Upper lobe of right lung (tissue), 1 donor: Measurements from ENCODE around the gene PAFAH1B1. TPM values are rescaled to one million over a fixed set of nuclear protein-coding genes. Genes with fewer than 3 reads are reported as not detected.

Source experiments
- ATAC-seq: fragments of 200-7000 bp; cut with Tn5 transposase; one replicate; pipeline ENCODE4 v1.9.1; 2020; ENCODE audit warnings: mild to moderate bottlenecking, moderate library complexity
- DNase-seq: peaks from one replicate; pipeline ENCODE4 v3.0.0-alpha.2; 2020
- H3K27ac ChIP-seq: fragments of 200-600 bp; one replicate; pipeline ENCODE4 v1.8.0; 2022
- H3K27me3 ChIP-seq: fragments of 200-600 bp; one replicate; pipeline ENCODE4 v1.8.0; 2022; ENCODE audit warnings: mild to moderate bottlenecking
- H3K36me3 ChIP-seq: fragments of 200-600 bp; one replicate; pipeline ENCODE4 v1.8.0; 2022
- H3K4me1 ChIP-seq: fragments of 200-600 bp; one replicate; pipeline ENCODE4 v1.8.0; 2022
- H3K4me3 ChIP-seq: fragments of 200-600 bp; one replicate; pipeline ENCODE4 v1.8.0; 2022; ENCODE audit warnings: mild to moderate bottlenecking
- H3K9me3 ChIP-seq: fragments of 200-600 bp; one replicate; pipeline ENCODE4 v1.8.0; 2022
- CTCF ChIP-seq: fragments of 200-600 bp; IDR thresholded peaks from one replicate; pipeline ENCODE4 v1.8.0; 2022; ENCODE audit warnings: antibody characterized with exemption
- intact Hi-C: fragments of 100-400 bp; cut with DNase I; formaldehyde crosslinking; loops from one replicate; pipeline ENCODE4 v1.11.0; 2022
- total RNA-seq: library from RNA; stranded (reverse); fragmentation: NEBNext Ultra II Directional; extraction: Animal tissue kit (Norgen Biotek cat#: 25700); gene quantifications from one replicate; pipeline ENCODE4 v1.2.1, GENCODE V29; 2021
- donor health status: DM: no; HTN: yes; CAD: no; lungs with severe emphysema.

Gene PAFAH1B1
- total RNA-seq, 1 donor from 2014 or later = 144 TPM

GRCh38 chr17:2680961-2681360, 87.5 kb downstream of the PAFAH1B1 start:
- no peaks in the 10 kb centered on the region for H3K27me3 ChIP-seq
- intact Hi-C loops = no loop called here
- ATAC-seq = no peak
- no peak for TF ChIP-seq CTCF
- H3K36me3 ChIP-seq = peaks cover 84% of the 10 kb centered on the region
- DNase-seq = no peak
- H3K4me1 ChIP-seq = peaks cover 4% of the 10 kb centered on the region
- no peaks in the 10 kb centered on the region for H3K9me3 ChIP-seq
- H3K4me3 ChIP-seq = no peak overlapping the region
- no peak overlapping the region for H3K27ac ChIP-seq

DNA sequence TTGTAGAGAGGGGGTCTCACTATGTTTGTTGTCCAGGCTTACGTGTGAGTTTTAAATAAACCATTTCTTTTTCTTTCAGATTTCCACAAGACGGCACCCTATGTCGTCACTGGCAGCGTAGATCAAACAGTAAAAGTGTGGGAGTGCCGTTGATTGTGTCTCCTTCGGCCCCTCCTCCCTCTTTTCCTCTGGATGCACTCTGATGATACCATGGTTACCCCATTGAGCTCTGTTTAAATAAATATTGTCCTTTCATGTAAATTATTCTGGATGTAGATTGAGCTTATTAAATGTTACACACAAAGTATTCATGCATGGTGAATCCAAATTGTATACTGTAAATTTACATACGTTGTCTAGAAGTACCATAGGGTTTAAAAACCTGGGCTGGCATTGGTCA, 88.2 kb downstream of the PAFAH1B1 start:
- peaks cover 77% of the 10 kb centered on the region for H3K36me3 ChIP-seq
- DNase-seq = no peak

GRCh38 chr17:2682176-2682938, 88.9 kb downstream of the PAFAH1B1 start:
- H3K27me3 ChIP-seq = no peaks in the 10 kb centered on the region
- no peak overlapping the region for H3K4me3 ChIP-seq
- no peak for TF ChIP-seq CTCF
- intact Hi-C loops = no loop called here
- DNase-seq = no peak
- H3K4me1 ChIP-seq = peaks cover 13% of the 10 kb centered on the region
- ATAC-seq = no peak
- H3K9me3 ChIP-seq = no peaks in the 10 kb centered on the region
- H3K27ac ChIP-seq = no peak overlapping the region
- peaks cover 70% of the 10 kb centered on the region for H3K36me3 ChIP-seq

More for the DNA sequence above, 88.2 kb downstream of the PAFAH1B1 start:
- Histone ChIP-seq H3K9me3 (no peaks in the 10 kb centered on the region), H3K27me3 (no peaks in the 10 kb centered on the region), H3K27ac (no peak overlapping the region), H3K4me1 (peaks cover 6% of the 10 kb centered on the region), H3K4me3 (no peak overlapping the region)
- no peak for TF ChIP-seq CTCF
- no peak for ATAC-seq
- intact Hi-C loops = no loop called here

DNA sequence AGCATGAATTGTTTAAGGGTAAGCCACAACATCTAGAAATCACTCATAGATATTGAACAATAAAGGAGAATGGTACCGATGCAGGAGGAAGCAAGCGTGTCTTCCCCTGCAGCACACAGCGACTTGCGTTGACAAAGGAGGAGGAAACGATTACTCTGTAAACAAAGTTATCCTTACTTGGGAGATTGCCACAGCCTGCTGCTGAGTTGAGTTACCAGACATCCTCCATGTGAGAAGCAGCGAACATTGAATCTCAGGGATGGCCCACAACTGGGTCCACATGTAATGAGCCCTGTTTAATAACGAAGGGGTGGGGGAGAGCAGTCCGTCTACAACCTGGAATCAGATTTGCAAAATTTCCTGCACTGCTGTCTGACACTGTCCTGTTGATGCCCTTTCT, 90.5 kb downstream of the PAFAH1B1 start:
- intact Hi-C loops = no loop called here
- Histone ChIP-seq H3K4me1 (peaks cover 24% of the 10 kb centered on the region), H3K27ac (no peak overlapping the region), H3K27me3 (no peaks in the 10 kb centered on the region), H3K4me3 (no peak overlapping the region), H3K36me3 (peaks cover 55% of the 10 kb centered on the region), H3K9me3 (no peaks in the 10 kb centered on the region)
- ATAC-seq (no peak), DNase-seq (no peak)
- no peak for TF ChIP-seq CTCF

GRCh38 chr17:2684549-2684948, 91.1 kb downstream of the PAFAH1B1 start:
- H3K27me3 ChIP-seq = no peaks in the 10 kb centered on the region
- no peak overlapping the region for H3K27ac ChIP-seq
- H3K4me1 ChIP-seq = peaks cover 31% of the 10 kb centered on the region
- intact Hi-C loops = no loop called here
- no peaks in the 10 kb centered on the region for H3K9me3 ChIP-seq
- ATAC-seq (no peak), DNase-seq (peak; percentile 44)
- no peak for TF ChIP-seq CTCF
- peaks cover 53% of the 10 kb centered on the region for H3K36me3 ChIP-seq
- no peak overlapping the region for H3K4me3 ChIP-seq

DNA sequence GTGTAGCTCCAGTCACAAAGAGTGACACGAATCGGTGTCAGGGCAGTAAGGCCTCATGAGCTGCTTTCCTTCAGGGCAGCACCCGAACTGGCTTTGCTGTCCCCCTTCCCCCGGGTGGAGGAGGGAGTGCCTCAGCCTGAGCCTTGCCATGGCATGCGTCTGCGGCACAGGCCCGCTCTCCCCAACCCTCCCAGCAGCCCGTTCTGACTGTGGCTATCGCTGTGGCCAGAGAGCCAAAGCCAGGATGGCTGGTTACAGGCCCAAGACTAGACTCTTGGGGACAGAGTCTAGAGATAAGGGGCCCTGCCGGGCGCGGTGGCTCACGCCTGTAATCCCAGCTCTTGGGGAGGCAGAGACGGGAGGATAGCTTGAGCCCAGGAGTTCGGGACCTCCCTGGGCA, 92.2 kb downstream of the PAFAH1B1 start:
- H3K4me1 ChIP-seq = peaks cover 32% of the 10 kb centered on the region
- H3K9me3 ChIP-seq = no peaks in the 10 kb centered on the region
- DNase-seq (peak; percentile 57), ATAC-seq (no peak)
- H3K27ac ChIP-seq = no peak overlapping the region
- H3K27me3 ChIP-seq = no peaks in the 10 kb centered on the region
- TF ChIP-seq CTCF = no peak
- peaks cover 49% of the 10 kb centered on the region for H3K36me3 ChIP-seq
- no peak overlapping the region for H3K4me3 ChIP-seq
- intact Hi-C loops = no loop called here
